Islet precursor cell (in vitro differentiated cells): ENCODE results near the gene SERPINA1.
A peak's percentile ranks its signal among the peaks of the same experiment; 100 is the strongest.

Source experiments
- DNase-seq: peaks from one replicate; pipeline ENCODE4 v3.0.0-alpha.2; 2018

SERPINA1 gene

GRCh38 chr14:94345344-94346064 is 42.9 kb downstream of the SERPINA1 start:
- DNase-seq: peak; percentile 70

GRCh38 chr14:94344389-94344788 is 44.0 kb downstream of the SERPINA1 start:
- no peak for DNase-seq

GRCh38 chr14:94343238-94344005 is 45.0 kb downstream of the SERPINA1 start:
- no peak for DNase-seq

GRCh38 chr14:94342334-94342934 is 46.0 kb downstream of the SERPINA1 start:
- DNase-seq: no peak

- DNase-seq: no peak
These were observed 46.6 kb downstream of the SERPINA1 start for GRCh38 chr14:94341656-94342333.

GRCh38 chr14:94340533-94340932 is 47.9 kb downstream of the SERPINA1 start:
- no peak for DNase-seq

- DNase-seq: no peak
These were observed 50.4 kb downstream of the SERPINA1 start for GRCh38 chr14:94338023-94338422.

- DNase-seq: peak; percentile 36
These were observed 51.1 kb downstream of the SERPINA1 start for GRCh38 chr14:94337274-94337673.

- no peak for DNase-seq
These were observed 53.5 kb downstream of the SERPINA1 start for GRCh38 chr14:94334872-94335271.

- no peak for DNase-seq
These were observed 55.8 kb downstream of the SERPINA1 start for GRCh38 chr14:94332587-94332986.

- DNase-seq: peak; percentile 29
These were observed 56.3 kb downstream of the SERPINA1 start for GRCh38 chr14:94332063-94332583.

GRCh38 chr14:94331462-94331861 is 56.9 kb downstream of the SERPINA1 start:
- DNase-seq: no peak

GRCh38 chr14:94330857-94331256 is 57.5 kb downstream of the SERPINA1 start:
- peak; percentile 37 for DNase-seq

GRCh38 chr14:94330432-94330831 is 58.0 kb downstream of the SERPINA1 start:
- DNase-seq: peak; percentile 34

GRCh38 chr14:94329857-94330256 is 58.5 kb downstream of the SERPINA1 start:
- no peak for DNase-seq

- no peak for DNase-seq
These were observed 60.2 kb downstream of the SERPINA1 start for GRCh38 chr14:94328196-94328595.
